ENCODE results near the gene HSD11B1L. TPM values are rescaled to one million over a fixed set of nuclear protein-coding genes. Genes with fewer than 3 reads are reported as not detected.

HSD11B1L gene
- total RNA-seq, 4 donors from 2014 or later: 1.9 to 9.4 (median 8.3) TPM

DNA sequence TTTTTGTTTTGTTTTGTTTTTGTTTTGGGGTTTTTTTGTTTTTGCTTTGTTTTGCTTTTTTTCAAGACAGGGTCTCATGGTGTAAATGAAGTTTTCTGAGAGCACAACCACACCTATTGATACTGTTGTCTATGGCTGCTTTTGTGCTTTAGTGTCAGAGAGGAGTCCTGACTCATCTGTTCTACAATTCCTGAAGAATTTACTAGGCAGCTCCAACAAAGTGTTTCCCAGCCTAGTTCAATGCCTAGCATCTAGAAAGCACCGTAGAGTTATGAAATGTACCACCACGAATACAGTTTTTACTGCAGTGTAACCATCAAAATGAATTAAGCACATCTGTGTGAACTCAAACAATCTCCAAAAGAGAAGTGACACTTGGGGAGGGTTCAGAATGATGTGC lies 36.8 kb upstream of the HSD11B1L start:
- Histone ChIP-seq H3K9me3 (no peaks in the 10 kb centered on the region), H3K27me3 (no peaks in the 10 kb centered on the region), H3K27ac (no peak overlapping the region), H3K4me1 (peaks cover 6 to 44% (median 8%) of the 10 kb centered on the region in 3 donors), H3K36me3 (peaks cover 21 to 74% (median 43%) of the 10 kb centered on the region in 3 donors), H3K4me3 (no peak overlapping the region)
- intact Hi-C loops (cut with DNase I): no loop called here
- no peak for DNase-seq
- 78 to 84% methylated on average over 2 of the region's 2 CpGs for WGBS, 2 donors
- TF ChIP-seq CTCF (IDR thresholded peaks at IDR 0.05): no peak
- no peak for TF ChIP-seq POLR2A (IDR thresholded peaks at IDR 0.05)

GRCh38 chr19:5645409-5645808 lies 35.4 kb upstream of the HSD11B1L start:
- Histone ChIP-seq H3K27me3 (no peaks in the 10 kb centered on the region), H3K4me3 (no peak overlapping the region), H3K27ac (no peak overlapping the region), H3K36me3 (peaks cover 27 to 84% (median 52%) of the 10 kb centered on the region in 3 donors), H3K4me1 (peaks cover 6 to 32% (median 8%) of the 10 kb centered on the region in 3 donors), H3K9me3 (no peaks in the 10 kb centered on the region)
- WGBS, 2 donors: 85 to 90% methylated on average over 5 of the region's 5 CpGs
- TF ChIP-seq CTCF (IDR thresholded peaks at IDR 0.05) (no peak), POLR2A (IDR thresholded peaks at IDR 0.05) (no peak)
- intact Hi-C loops (cut with DNase I): no loop called here
- no peak for DNase-seq

DNA sequence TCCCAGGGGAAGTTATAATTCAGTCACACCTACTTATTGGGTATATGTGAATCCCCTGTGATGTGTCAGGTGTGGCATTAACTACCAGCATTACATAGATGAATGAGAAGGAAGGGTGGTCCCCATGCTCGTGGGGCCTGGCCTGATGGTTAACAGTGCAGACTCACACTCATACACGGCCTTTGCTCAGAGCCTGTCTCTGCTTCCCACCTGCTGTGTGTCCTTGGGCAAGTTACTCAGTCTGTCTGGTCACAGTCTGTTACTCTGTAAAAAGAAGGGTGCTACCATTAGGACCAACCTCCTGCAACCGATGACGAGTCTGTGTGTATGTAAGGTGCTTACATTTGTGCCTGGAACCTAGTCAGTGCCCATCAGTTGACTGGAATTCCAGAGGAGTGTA lies 34.1 kb upstream of the HSD11B1L start:
- Histone ChIP-seq H3K27ac (no peak overlapping the region), H3K4me3 (no peak overlapping the region), H3K9me3 (no peaks in the 10 kb centered on the region), H3K36me3 (peaks cover 35 to 93% (median 63%) of the 10 kb centered on the region in 3 donors), H3K27me3 (no peaks in the 10 kb centered on the region), H3K4me1 (peaks cover 0 to 19% (median 0%) of the 10 kb centered on the region in 3 donors)
- no peak for DNase-seq
- intact Hi-C loops (cut with DNase I): no loop called here
- WGBS, 2 donors: 91 to 97% methylated on average over 4 of the region's 4 CpGs
- TF ChIP-seq CTCF (IDR thresholded peaks at IDR 0.05) (no peak), POLR2A (IDR thresholded peaks at IDR 0.05) (no peak)

- 84 to 95% methylated on average over 11 of the region's 11 CpGs for WGBS, 2 donors
- no peak overlapping the region for H3K4me3 ChIP-seq
- no peak overlapping the region for H3K27ac ChIP-seq
- intact Hi-C loops (cut with DNase I): no loop called here
- peaks cover 49 to 93% (median 67%) of the 10 kb centered on the region in 3 donors for H3K36me3 ChIP-seq
- no peak for DNase-seq
- TF ChIP-seq CTCF (IDR thresholded peaks at IDR 0.05): no peak
- H3K9me3 ChIP-seq: no peaks in the 10 kb centered on the region
- no peaks in the 10 kb centered on the region for H3K27me3 ChIP-seq
- H3K4me1 ChIP-seq: peaks cover 0 to 2% (median 0%) of the 10 kb centered on the region in 3 donors
Observed at GRCh38 chr19:5648464-5648863, 32.4 kb upstream of the HSD11B1L start.

DNA sequence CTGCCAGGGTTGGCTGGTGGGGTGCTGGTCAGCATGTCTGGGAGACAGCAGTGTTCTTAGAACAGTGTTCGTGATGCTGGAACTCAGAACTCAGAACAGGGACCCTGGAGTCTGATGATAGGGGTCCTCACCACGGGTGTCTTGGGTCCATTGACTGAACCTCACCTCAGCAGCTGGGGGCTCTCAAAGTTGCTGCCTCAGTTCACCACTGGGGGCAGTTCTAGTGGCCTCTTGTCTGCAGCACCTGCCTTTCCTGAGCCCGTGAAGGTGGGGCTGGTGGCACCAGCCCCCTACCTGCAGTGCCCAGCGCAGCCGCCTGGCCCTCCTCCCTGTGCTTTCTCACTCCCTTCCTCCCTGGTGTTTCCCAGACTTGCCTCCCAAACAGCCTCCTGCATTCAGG lies 29.5 kb upstream of the HSD11B1L start:
- H3K27me3 ChIP-seq: no peaks in the 10 kb centered on the region
- intact Hi-C loops (cut with DNase I): no loop called here
- H3K36me3 ChIP-seq: peaks cover 57 to 93% (median 73%) of the 10 kb centered on the region in 3 donors
- H3K9me3 ChIP-seq: no peaks in the 10 kb centered on the region
- H3K4me3 ChIP-seq: no peak overlapping the region
- H3K27ac ChIP-seq: no peak overlapping the region
- TF ChIP-seq CTCF (IDR thresholded peaks at IDR 0.05) (no peak), POLR2A (IDR thresholded peaks at IDR 0.05) (no peak)
- no peak for DNase-seq
- WGBS, 2 donors: 92% methylated on average over 4 of the region's 5 CpGs; no CpG with 5 or more reads in 1 of the 2 donors
- H3K4me1 ChIP-seq: no peaks in the 10 kb centered on the region

Data from esophagus squamous epithelium (tissue), 5 donors.